Posterior cingulate gyrus (tissue), 11 donors: ENCODE results near the gene CYB5R3.
A peak's percentile ranks its signal among the peaks of the same experiment; 100 is the strongest.

Experiments
- DNase-seq, 10 donors: peaks; one replicate each; pipeline versions ENCODE4 v3.0.0 to v3.0.0-alpha.2; 2020 to 2021; ENCODE audit warnings: mixed read lengths in 3 of 10
- intact Hi-C: fragments of 100-400 bp; cut with DNase I; formaldehyde crosslinking; loops from one replicate; pipeline ENCODE4 v1.15.1; 2023

Gene CYB5R3

DNA sequence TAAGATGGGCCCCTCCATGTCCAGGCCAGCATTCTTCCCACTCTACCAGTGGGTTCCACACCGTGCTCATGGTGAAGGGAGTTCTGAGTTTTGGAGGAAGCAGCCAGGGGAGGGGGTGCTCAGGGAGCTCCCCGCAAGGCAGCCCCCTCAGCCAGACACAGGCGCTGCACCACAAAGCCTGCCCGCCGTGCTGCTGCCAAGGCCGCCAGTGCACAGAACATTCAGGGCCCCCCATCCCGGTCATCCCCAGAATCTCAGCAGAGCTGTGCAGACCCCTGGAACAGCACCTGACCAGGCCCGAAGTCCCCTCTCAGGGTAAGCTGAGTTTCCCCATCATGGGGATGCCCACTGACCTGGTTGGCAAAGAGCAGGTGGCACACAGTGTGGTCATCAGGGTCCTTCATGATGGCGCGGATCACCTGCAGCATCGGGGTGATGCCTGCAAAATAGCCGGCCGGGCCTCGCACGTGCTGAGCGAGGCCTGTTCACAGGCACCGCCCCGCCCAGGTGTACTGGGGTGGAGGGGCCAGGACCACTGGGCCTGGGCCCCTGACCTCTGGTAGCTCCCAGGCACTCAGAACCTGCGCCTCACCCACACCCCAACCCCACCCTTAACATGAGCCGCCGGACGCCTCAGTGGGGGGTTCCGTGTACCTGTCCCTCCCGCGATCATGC is 22.1 kb downstream of the CYB5R3 start:
- intact Hi-C loops = no loop called here
- peak in 1 of 10 donors; percentile 27 for DNase-seq

DNA sequence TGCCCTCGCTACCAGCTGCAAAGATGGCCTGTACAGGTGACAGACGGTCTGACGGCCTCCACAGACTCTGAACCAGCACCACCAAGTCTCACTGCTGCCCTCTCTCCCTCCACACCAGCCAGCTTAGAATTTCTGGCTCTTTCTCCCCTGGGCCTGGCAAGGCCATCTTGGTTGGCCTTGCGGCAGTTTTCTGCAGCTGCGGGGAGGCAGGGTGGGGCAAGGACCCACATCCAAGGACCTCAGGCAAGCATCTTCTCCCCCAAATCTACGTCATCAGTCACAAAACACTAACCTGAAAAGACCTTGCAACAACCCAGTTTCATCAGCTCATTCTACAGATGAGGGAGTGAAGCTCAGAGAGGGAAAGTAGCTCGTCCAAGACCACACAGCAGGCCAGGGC is 22.8 kb downstream of the CYB5R3 start:
- intact Hi-C loops = no loop called here
- no peak for DNase-seq

DNA sequence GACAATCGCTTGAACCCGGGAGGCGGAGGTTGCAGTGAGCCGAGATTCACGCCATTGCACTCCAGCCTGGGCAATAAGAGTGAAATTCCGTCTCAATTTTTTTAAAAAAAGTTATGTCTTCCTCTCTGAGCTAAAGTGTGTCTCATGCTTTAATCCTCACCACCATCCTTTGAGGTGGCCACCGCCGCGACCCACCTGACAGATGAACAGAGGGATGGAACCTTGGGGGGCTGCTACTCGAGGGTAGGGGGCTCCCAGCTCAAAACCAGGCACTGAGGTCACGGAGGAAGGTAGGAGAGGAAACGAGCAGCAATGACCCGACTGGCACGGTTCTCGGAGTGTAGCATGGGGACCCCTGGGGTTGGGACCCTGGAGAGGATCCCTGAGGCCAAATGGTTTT is 23.8 kb downstream of the CYB5R3 start:
- no peak for DNase-seq
- intact Hi-C loops = no loop called here

DNA sequence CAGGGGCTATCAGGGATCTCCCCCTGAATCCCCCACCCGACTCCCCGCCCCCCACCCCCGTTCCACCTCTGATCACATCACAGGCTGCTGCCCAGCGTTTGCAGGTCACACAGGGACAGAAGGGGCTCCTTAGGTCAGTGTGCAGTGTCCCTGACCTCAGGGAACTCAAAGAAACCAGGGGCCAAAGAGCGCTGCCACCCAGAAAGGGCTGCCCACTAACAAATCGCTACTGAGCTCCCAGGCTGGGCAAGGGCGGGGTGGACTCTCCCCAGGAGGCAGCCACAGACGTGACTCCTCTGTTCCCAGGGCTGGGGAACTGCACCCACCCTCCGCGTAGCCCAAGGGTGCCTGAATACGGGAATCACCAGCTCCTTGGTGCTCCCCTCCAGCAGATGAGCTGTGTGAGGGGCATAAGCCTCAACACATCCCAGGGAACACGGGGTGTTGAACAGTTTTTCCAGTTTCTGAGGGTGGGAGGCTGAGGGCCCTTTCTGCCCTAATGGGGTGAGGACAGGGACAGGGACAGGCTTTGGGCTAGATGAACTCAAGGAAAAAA is 24.6 kb downstream of the CYB5R3 start:
- DNase-seq = peak in 1 of 10 donors; percentile 14
- intact Hi-C loops = no loop called here

DNA sequence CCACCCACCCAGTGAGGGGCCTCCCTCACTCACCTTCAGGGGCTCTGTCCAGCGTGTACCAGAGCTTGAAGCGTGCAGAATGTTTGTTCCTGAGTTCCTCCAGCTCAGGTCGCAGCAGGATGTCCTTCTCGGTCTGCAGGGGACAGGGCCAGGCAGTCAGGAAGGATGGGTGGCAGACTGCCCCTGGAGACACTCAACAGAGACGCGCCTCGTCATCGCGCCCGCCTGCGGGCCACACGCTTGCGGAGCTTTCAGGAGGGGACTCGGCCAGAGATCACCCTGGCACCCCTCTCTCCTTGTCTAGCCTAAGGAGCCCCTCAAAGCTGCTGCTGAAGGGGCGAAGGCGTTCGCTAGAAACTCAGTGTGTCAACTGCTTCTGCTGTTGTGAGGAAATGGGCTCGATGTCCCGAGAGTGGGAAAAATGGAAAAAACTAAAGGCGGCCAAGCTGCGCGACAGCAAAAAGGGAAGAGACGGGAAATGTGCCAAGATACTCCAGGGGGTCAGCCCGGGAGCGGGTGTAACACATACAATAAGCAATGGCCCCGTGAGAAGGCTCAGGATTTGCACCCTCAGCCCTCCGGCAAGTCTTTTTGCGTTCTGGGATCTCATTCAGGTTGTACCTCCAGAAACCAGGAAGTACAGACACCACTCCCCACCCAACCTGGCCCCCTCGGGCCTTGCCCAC is 25.3 kb downstream of the CYB5R3 start:
- intact Hi-C loops = no loop called here
- no peak for DNase-seq

GRCh38 chr22:42623301-42623751 is 25.9 kb downstream of the CYB5R3 start:
- intact Hi-C loops = no loop called here
- no peak for DNase-seq

DNA sequence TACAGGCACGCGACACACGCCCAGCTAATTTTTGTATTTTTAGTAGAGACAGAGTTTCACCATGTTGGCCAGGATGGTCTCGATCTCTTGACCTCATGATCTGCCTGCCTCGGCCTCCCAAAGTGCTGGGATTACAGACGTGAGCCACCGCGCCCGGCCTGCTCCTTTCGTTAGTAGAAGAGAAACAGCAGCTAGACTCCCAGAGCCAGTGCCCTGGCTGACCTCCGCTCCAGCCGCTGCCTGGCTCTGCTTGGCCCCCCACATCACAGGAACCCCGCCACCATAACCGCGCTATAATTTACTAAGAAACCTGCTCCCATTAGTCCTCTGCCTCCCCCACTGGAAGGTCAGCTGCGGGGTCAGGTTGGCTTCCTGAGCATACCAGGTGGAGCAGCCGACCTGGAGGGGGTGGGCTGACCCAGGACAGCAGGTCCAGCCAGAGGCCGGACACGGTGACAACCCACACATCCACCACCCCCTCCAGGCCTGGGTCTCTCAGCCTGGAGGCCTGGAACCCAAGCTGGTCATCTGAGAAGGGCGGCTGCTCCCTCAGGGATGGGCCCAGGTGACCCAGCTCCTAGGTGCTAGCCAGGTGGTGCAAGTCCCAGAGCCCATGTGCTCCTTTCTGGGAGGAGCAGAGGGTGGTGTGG is 27.0 kb downstream of the CYB5R3 start:
- intact Hi-C loops = no loop called here
- DNase-seq = no peak

- DNase-seq = peak in 4 of 10 donors; percentile 31 to 56 (median 47)
These were observed 27.6 kb downstream of the CYB5R3 start for GRCh38 chr22:42621505-42622002.

DNA sequence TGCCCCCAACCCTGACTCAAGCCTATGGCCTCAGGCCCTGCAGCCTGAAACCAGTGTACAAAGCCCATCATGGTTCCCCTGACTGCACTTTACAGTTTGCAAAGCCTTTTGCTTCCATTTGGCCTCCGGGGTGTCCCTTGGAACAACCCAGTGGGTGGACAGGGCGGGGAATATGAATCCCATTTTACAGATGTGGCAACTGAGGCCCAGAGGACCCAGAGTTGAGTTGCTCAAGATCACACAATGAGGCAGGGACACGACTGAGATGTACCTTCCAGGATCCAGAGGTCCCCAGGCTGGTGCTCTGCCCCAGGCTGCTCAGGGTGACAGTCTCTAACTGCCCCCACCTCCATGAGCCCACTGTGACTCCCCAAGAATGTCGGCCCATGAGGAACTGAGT is 29.1 kb downstream of the CYB5R3 start:
- intact Hi-C loops = no loop called here
- no peak for DNase-seq

More at GRCh38 chr22:42621505-42622002, 27.6 kb downstream of the CYB5R3 start:
- intact Hi-C loops = no loop called here

DNA sequence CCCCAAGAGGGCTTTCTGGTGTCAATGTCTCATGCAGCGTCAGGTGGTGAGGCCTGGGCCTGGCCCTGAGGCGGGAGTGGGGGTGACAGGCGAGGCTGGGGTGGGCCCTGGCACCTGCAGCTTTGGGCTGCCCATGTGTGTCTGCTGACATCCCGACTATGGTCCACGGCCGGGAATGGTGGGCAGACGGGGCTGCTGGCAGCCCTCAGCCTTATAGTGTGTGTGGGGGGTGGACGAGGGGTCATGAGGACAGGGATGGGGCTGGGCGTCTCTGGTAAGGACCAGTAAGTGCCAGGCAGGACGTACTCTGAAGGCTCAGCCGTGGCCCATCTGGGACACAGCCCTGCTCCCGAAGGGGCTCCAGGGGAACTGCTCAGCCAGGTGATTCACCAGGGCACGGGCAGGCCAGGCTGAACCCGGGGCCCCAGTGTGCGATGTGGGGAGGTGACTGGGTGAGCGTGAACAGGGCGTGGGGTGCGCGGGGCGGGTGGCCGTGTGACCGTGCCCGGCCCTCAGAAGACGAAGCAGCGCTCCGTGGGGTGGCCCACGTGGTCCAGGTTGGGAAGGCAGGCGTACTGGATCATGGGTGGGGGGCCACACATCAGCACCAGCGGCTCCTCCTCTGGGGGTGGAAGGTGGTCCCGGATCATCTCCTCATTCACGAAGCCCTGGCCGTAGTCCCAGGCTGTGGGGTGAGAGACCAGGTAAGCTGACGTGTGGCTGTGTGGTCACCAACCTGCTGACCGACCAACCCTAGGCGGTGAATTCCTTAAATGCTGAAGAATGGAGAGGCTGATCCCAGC is 29.7 kb downstream of the CYB5R3 start:
- no peak for DNase-seq
- intact Hi-C loops = no loop called here

- intact Hi-C loops = no loop called here
- peak in 2 of 10 donors; percentile 44 to 80 for DNase-seq
These were observed 31.8 kb downstream of the CYB5R3 start for GRCh38 chr22:42617155-42617983.

DNA sequence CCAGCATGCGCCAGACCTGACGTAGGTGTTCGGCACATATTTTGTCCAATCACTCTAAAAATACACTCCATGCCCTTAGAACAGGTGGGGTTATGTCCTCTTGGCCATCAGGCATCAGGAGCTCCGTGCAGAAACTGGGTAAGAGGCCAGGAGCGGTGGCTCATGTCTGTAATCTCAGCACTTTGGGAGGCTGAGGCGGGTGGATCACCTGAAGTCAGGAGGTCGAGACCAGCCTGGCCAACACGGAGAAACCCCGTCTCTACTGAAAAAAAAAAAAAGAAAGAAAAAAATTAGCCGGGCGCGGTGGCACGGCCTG is 33.4 kb downstream of the CYB5R3 start:
- DNase-seq = peak in 3 of 10 donors; percentile 59 to 65 (median 59)
- intact Hi-C loops = loop anchor here (2.0 kb wide), 1 partner anchor 33 kb away; the partner anchor contains the start of gene CYB5R3

- intact Hi-C loops = loop anchor here (2.0 kb wide), 1 partner anchor 34 kb away; the partner anchor contains the start of gene CYB5R3
- DNase-seq = peak; percentile 57 to 95 (median 70)
These were observed 33.9 kb downstream of the CYB5R3 start for GRCh38 chr22:42615092-42615859.

DNA sequence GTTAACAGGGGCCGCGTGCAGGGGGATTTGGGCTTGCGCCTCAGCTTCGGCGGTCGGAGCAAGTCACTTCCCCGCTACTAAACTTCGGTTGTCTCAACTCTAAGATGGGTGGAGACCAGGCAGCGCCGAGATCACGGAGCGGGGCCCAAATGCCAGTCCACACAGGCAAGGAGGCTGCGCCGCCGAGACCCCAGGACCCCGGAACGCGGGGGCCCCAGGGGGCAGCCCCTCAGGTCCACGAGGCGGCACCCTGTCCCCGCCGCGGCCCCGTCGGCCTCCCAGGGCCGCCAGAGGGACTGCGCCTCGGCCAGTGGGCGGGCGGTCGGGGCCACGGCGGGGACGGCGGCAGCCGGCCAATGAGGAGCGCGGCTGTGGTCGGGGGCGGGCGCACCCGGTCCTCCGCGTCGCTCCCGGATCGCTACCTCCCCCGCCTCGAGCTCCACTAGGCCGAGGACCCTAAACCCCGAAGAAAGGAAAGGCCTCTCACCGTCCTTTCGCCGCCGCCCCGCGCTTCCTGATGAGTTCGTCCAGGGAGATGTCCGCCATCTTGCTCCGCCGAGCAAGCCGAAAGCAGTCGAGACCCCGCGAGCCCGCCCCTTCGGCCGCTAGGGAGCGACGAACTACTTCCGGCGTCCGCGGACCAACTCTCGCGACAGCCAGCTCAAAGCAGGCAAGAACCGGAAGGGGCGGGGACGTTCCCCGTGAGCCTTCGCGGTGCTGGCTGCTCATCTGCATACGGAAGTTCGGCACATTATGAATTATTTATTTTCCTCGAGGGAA is 34.7 kb downstream of the CYB5R3 start, which contains the start of gene POLDIP3:
POLDIP3 (minus strand) TSS at position 572 of the 780 bp plus-strand sequence; CDS start at position 546, 26 bp downstream.
- intact Hi-C loops = loop anchor here (2.0 kb wide), 1 partner anchor 34 kb away; the partner anchor contains the start of gene CYB5R3
- peak; percentile 99 to 100 (median 99) for DNase-seq

DNA sequence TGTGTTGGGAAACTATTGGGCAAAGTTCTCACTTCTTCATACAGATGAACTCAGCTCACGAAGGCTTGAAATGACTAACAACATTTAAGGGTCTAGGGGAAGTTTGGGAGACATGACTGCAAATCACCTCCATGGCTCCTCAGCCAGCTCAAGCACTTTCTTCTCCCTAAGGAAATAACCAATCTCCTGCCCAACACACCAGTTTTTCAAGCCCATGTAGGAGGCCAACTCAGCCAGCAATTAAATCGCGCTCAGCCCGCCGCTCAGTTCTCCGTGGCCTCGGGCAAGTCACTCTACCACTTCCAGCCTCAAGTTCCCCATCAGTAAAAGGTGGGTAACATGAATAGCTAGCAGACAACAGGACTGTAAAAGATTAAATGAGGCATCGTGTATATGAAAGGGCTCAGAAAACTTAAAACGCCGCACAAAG is 35.3 kb downstream of the CYB5R3 start:
- intact Hi-C loops = loop anchor here (2.0 kb wide), 1 partner anchor 35 kb away; the partner anchor contains the start of gene CYB5R3
- DNase-seq = peak in 1 of 10 donors; percentile 66

GRCh38 chr22:42612336-42612735 is 36.9 kb downstream of the CYB5R3 start:
- DNase-seq = peak in 1 of 10 donors; percentile 58
- intact Hi-C loops = no loop called here

DNA sequence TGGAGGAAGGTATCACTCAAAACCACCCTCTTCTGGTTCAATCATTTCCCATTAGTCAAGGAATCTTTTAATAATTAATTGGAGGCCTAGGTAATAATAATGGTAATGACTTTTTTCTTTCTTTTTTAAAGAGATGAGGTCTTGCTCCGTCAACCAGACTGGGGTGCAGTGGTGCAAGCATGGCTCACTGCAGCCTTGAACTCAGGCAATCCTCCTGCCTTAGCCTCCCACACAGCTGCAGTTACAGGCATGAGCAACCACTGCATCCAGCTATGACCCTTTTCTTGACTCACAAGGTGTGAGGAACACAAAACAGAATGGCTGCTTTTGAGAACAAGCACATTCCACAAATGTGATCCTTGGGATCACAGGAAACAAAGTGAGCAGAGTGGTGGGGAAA is 38.1 kb downstream of the CYB5R3 start:
- intact Hi-C loops = no loop called here

More for the DNA sequence above, 38.1 kb downstream of the CYB5R3 start:
- DNase-seq = peak in 1 of 10 donors; percentile 29
